ENCODE measurements around the gene TANGO2.

- TF ChIP-seq RAD21 (IDR thresholded peaks at IDR 0.05; ENCODE audit: low read length) (no peak), EP300 (IDR thresholded peaks at IDR 0.05; ENCODE audit: borderline replicate concordance in 1 of 2, low read depth in 1 of 2, low read length in 1 of 2) (no peak), SIN3A (IDR thresholded peaks at IDR 0.05; ENCODE audit: borderline replicate concordance, low read depth, low read length) (no peak), FOSL2 (IDR thresholded peaks at IDR 0.05; ENCODE audit: borderline replicate concordance, low read depth) (no peak), GABPA (IDR thresholded peaks at IDR 0.05; ENCODE audit: low read depth) (no peak), JUND (IDR thresholded peaks at IDR 0.05) (no peak), POLR2AphosphoS5 (IDR thresholded peaks at IDR 0.05; ENCODE audit: low read depth, low read length) (no peak), USF1 (IDR thresholded peaks at IDR 0.05; ENCODE audit: borderline replicate concordance, low read depth) (no peak), SMC3 (IDR thresholded peaks at IDR 0.05; ENCODE audit: low read depth, low read length) (no peak), TAF1 (IDR thresholded peaks at IDR 0.05; ENCODE audit: borderline replicate concordance, low read depth, low read length) (no peak), MXI1 (IDR thresholded peaks at IDR 0.05; ENCODE audit: low read depth, low read length) (no peak), NFIC (IDR thresholded peaks at IDR 0.05; ENCODE audit: borderline replicate concordance) (no peak)
- TF ChIP-seq, protein P1, sequence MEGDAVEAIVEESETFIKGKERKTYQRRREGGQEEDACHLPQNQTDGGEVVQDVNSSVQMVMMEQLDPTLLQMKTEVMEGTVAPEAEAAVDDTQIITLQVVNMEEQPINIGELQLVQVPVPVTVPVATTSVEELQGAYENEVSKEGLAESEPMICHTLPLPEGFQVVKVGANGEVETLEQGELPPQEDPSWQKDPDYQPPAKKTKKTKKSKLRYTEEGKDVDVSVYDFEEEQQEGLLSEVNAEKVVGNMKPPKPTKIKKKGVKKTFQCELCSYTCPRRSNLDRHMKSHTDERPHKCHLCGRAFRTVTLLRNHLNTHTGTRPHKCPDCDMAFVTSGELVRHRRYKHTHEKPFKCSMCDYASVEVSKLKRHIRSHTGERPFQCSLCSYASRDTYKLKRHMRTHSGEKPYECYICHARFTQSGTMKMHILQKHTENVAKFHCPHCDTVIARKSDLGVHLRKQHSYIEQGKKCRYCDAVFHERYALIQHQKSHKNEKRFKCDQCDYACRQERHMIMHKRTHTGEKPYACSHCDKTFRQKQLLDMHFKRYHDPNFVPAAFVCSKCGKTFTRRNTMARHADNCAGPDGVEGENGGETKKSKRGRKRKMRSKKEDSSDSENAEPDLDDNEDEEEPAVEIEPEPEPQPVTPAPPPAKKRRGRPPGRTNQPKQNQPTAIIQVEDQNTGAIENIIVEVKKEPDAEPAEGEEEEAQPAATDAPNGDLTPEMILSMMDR (IDR thresholded peaks at IDR 0.05) = no peak
These were observed 29.1 kb upstream of the TANGO2 start for GRCh38 chr22:19991645-19992451.
